ENCODE measurements around the gene PNPLA7.

The PNPLA7 gene

GRCh38 chr9:137431416-137431931 lies 118.7 kb downstream of the PNPLA7 start:
- DNase-seq = no peak

DNA sequence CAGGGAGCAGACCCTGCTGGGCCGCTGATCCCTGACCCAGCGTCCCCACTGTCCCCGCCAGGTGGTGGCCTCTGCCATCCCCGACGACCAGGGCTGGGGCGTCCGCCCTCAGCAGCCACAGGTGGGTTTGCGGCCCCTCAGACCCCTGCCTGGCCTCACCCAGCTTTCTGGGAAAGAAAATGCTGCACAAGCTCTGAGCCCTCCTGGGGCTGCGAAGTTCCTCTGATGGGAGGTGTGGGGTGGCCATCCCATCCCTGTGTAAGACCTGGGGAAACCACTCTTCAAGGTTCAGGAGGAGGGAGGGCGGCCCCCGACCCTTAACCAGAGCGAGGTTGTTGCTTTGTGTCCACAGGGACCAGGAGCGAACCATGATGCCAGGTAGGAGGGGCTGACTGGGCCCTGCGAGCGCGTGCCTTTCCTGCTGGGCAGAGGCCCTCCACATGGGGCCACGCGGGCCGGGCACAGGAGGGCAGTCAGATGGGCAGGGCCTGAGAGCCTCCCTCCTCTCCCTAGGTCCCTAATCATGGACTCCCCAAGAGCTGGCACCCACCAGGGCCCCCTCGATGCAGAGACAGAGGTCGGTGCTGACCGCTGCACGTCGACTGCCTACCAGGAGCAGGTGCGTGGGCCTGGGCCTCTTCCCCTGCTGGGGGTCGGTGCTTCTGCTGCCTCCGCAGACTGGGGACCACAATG lies 119.3 kb downstream of the PNPLA7 start:
- DNase-seq = no peak

GRCh38 chr9:137429974-137430722 lies 120.1 kb downstream of the PNPLA7 start:
- no peak for DNase-seq

DNA sequence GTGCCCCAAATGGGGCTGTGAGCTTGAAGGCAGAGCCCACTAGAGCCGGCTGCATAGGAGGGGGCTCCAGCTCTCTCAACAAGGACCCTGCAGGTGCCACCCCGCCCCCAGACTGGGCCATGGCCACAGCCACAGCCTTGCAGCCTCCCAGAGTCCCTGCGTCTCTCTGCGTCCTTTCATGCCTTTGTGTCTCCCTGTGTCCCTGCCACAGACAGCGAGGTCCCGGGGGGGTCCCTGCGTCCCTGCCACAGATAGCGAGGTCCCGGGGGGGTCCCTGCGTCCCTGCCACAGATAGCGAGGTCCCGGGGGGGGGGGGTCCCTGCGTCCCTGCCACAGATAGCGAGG lies 120.7 kb downstream of the PNPLA7 start:
- no peak for DNase-seq

DNA sequence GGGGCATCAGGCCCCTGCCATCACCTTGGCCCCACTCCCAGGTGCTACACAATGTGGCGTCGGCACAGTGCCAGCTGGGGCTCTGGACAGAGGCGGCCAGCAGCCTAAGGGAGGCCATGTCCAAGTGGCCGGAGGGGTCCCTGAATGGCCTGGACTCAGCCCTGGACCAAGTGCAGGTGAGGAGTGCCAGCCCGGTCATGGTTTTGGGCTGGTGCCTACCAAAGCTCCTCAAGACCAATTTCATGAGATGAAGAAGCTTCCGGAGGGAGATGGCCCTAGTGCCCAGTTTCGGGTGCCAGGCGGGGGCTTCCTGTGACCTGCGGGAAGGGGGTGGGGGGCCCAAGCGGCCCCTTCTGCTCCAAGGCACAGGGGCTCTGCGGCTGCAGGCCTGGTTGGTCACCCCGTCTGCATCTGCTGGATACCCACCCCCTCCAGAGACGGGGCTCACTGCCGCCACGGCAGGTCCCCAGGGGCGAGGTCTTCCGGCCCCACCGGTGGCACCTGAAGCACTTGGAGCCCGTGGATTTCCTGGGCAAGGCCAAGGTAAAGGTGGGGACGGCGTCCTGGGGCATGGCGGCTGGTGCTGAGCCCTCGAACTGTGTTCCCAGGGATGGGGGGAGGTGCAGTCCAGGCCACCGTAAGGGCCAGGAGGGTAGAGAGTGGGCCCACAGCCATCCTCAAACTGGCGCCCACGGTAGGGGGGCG lies 121.2 kb downstream of the PNPLA7 start:
- no peak for DNase-seq

GRCh38 chr9:137428311-137428630 lies 121.9 kb downstream of the PNPLA7 start:
- DNase-seq = no peak

- DNase-seq = no peak
These were observed 122.5 kb downstream of the PNPLA7 start for GRCh38 chr9:137427454-137428310.

DNA sequence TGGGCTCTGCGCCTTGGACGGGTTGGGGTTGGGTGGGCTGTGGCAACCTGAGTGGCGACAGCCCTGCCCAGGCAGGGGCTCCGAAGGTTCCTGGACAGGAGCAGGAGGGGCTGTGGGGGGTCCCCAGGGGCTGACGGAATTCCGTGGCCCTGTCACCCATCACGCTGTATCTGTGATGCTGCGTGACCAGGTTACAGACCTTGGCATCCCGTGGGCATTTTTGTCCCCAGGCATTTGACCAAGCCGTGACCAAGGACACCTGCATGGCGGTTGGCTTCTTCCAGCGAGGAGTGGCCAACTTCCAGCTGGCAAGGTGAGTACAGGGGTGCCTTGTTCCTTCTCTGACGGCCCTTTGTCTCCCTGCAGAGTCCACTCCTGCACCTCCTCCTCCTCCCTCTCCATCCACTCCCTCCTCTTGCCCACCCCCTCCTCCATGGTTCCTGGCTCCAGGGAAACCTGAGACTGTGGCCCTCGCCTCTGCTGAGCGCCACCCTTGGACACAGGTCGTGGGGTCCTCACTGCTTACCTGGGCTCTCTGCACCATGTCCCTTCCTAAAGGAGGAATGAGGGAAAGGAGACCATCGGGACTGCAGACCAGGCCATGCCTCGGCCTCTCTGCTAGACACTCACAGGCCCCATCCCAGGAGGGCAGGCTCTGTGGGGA lies 124.1 kb downstream of the PNPLA7 start:
- DNase-seq = no peak

GRCh38 chr9:137423514-137424291 lies 126.5 kb downstream of the PNPLA7 start:
- DNase-seq = no peak

DNA sequence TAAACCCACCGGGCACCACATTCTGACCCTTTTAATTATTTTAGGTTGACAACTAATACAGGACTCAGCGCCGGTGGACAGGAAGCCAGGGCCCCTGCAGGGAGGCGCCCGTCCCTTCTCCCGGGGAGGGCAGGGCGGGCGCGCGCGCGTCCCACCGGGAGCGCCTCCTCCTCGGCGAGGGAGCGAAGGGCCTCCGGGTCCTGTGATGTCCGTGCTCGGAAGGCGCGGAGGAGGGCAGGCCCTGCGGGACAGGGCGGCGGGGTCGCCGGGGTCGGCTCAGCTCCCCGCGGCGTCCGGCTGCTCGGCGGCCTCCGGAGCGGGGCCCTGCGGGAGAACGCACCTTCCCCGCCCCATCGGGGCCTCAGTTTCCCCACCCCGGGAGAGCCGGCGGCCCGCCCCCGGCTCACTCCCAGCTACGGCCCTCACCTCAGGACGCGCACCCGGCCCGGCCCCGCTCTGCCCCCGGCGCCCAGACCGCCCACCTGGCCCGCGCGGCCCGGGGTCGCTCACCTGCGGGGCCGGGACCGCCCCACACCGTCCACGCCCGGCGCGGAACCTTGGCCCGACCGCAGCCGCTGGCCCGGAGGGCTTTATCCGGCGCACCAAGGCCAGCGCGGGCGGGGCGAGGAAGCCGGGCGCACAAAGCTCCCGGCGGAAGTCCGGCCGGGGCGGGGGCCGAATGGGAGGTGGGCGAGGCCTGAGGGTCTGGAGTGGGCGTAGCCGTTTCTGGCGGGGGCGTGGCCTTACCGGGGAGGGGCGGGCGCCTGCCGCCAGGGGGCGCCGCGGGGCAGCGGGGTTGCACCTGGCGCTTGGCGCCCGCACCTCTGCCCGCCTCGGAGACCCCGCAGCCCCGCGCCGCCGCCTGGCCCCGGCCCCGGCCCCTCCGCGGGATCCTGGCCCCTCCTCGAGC lies 127.3 kb downstream of the PNPLA7 start, which contains the start of the genes EXD3 and NOXA1:
Gene EXD3 (minus strand): TSS at position 559 of the 910 bp plus-strand sequence. CDS start 27,805 bp downstream, outside the sequence.
Gene NOXA1 (plus strand): TSS at position 790 of the 910 bp plus-strand sequence. CDS start 137 bp downstream, outside the sequence.
- peak; percentile 93 for DNase-seq

- DNase-seq = no peak
These were observed 128.2 kb downstream of the PNPLA7 start for GRCh38 chr9:137421838-137422603.

DNA sequence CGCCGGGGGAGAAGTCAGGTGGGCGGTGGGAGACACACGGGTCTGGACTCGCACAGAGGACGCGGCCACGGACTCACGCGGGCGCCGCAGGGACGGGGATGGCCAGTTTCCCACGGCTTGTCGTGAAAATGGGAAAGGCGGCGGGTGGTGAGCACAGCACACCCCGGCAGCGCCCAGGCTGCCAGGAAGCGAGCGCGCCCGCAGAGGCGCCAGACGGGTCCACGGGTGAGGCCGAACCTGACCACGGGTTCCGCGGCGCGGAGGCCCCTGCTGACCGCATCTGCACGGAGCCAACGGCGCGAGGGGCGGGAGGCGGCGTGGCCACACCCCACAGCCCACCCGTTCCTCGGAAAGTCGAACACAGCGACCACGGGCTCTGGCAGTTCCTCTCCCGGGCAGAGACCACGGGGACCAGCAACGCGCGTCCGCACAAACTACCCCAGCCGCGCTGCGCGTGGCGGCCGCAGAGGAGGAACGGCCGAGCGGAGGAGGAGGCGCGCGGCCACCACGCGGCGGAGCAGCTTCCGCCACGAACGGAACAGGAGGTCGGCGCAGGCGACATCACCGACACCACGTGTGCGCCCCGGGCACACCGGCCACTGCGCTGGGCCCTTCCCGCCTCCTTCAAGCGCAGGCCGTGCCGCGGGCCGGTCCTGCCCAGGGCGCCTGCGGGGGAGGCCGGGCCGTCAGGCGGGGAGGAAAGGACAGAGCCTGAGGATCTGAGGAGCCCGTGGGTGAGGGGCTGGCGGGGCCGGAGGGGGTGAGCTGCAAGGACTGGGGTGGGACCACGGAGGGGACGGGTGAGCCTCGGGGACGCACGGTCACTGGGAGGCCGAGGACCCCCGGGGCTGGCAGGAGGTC lies 132.8 kb downstream of the PNPLA7 start:
- DNase-seq = no peak

- DNase-seq = no peak
These were observed 133.5 kb downstream of the PNPLA7 start for GRCh38 chr9:137416563-137417151.

DNA sequence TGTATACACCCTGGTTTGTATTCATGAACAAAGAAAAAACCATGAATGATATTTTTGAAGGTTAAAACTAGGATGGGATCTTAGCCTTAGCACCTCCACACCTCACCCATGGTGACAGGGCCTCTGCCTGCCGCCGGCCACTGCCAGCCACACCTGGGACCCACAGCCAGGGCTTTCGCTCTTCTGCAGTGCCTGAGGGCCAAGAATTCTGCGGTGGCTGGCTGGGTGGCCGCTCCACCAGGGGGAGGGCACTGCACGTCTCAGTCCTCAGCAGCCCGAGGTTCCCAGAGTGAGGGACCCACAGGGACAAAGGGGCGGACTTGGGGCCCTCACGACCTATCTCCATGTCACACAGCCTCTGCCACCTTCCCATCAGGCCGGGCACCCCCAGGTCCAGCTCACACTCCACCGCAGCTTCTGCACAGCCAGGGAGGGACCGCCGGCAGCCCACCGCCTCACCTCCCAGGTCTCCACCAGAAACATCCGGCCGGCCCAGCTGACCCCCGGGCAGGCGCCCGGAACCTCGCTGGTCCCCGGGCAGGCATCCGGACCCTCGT lies 134.1 kb downstream of the PNPLA7 start:
- DNase-seq = no peak

DNA sequence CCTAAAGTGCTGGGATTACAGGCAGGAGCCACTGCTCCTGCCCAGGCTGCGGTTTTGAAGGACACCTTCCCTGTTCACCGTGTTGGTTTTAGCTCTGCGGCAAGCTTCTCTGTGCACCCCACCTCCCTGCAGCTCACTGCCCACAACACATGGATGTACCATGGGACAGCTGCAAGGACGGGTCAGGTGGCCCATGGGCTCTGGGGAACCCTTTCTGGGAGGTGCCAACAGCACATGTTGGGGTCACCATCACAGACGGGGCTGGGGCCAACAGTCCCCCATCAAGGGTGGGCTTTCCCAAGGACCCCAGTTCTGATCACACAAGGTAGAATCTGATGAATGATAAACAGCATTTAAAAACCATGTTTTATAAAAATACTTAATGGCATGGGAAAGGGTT lies 134.8 kb downstream of the PNPLA7 start:
- DNase-seq = no peak

DNA sequence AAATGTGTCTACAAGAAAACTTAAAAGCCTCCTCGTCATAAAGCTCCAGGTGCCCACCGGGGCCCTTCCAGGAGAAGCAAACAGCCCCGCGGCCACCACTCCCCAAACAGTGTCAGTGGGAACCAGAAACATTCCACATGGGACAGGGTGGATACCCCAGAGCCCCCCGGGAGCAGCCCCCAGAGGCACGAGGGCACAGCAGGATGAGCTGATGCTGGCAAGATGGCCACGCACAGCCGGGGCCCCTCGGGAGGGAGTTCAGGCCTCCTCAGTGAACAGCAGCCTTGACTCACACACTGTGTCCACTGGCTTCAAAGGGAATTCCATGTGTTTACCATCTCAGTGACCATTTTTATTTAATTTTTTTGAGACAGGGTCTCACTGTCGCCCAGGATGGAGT lies 137.8 kb downstream of the PNPLA7 start:
- no peak for DNase-seq

- peak; percentile 40 for DNase-seq
These were observed 138.4 kb downstream of the PNPLA7 start for GRCh38 chr9:137411645-137412380.
